Adrenal gland (tissue), 12 donors: Measurements from ENCODE around the gene CFAP73. TPM values are rescaled to one million over a fixed set of nuclear protein-coding genes. Genes with fewer than 3 reads are reported as not detected.

Source experiments
- DNase-seq, 7 donors: peaks; one replicate each; pipeline ENCODE4 v3.0.0-alpha.2; 2019 to 2020
- H3K27ac ChIP-seq, 5 donors: fragments of 200-600 bp; sonication (generic) in 4 of 5; 1 replicate in 3 of 5; 2 replicates in 2 of 5; pipeline versions ENCODE4 v1.5.1 to v1.8.0; 2016 to 2020; ENCODE audit warnings: mild to moderate bottlenecking in 1 of 5
- H3K27me3 ChIP-seq: fragments of 200-600 bp; 2 replicates; pipeline ENCODE4 v1.8.0; 2021
- H3K36me3 ChIP-seq, 2 donors: fragments of 200-600 bp; replicated peaks in 1 of 2; 1 replicate in 1 of 2; 2 replicates in 1 of 2; pipeline versions ENCODE4 v1.5.1 to v1.8.0; 2018 to 2022
- H3K4me1 ChIP-seq, 2 donors: fragments of 200-600 bp; replicated peaks in 1 of 2; 1 replicate in 1 of 2; 2 replicates in 1 of 2; pipeline versions ENCODE4 v1.5.1 to v1.8.0; 2018 to 2021
- H3K4me3 ChIP-seq, 4 donors: fragments of 200-600 bp; sonication (generic) in 3 of 4; one replicate each; pipeline ENCODE4 v1.5.1; 2016 to 2018
- H3K9me3 ChIP-seq, 3 donors: fragments of 200-600 bp; sonication (generic) in 1 of 3; replicated peaks in 1 of 3; 1 replicate in 2 of 3; 2 replicates in 1 of 3; pipeline versions ENCODE4 v1.5.1 to v1.8.0; 2016 to 2021
- CTCF ChIP-seq, 6 experiments: fragments of 450-650 bp in 4 of 6; fragments of 200-600 bp in 2 of 6; sonication (generic) in 1 of 6; IDR thresholded peaks; 1 replicate in 5 of 6; 2 replicates in 1 of 6; pipeline versions ENCODE4 v1.5.1 to v1.8.0; 2016 to 2021; ENCODE audit warnings: antibody characterized with exemption in 6 of 6, mild to moderate bottlenecking in 2 of 6, moderate library complexity in 1 of 6
- POLR2A ChIP-seq, 2 donors: fragments of 450-650 bp; IDR thresholded peaks; one replicate each; pipeline ENCODE4 v1.6.1; 2017; ENCODE audit warnings: antibody characterized with exemption in 2 of 2, mild to moderate bottlenecking in 2 of 2, moderate library complexity in 1 of 2
- WGBS, 4 donors: extraction: QIAGEN DNeasy Blood & Tissue Kit in 2 of 4; methylation state at CpG; one replicate each; pipeline versions ENCODE4 v1.1.5 to v1.1.7; 2013 to 2017; 5-methylcytosine and 5-hydroxymethylcytosine counted together
- intact Hi-C, 2 donors: fragments of 100-400 bp; cut with DNase I; formaldehyde crosslinking; loops; one replicate each; pipeline versions ENCODE4 v1.14.1 to v1.15.0; 2022 to 2023
- polyA plus RNA-seq, 3 donors: library from polyadenylated mRNA; stranded (reverse); fragments of 200-250 nt in 2 of 3; fragments of 350-450 nt in 1 of 3; fragmentation: Illumina TruSeq in 1 of 3; extraction: RNeasy Lipid Tissue Mini Kit (QIAGEN cat#74804) in 1 of 3; gene quantifications; one replicate each; pipeline ENCODE4 v1.2.3, GENCODE V29; 2013 to 2014
- total RNA-seq, 9 donors: library from RNA; depleted of rRNA in 4 of 9; stranded (reverse); fragments of >200 nt in 4 of 9; fragments of 120-200 nt in 1 of 9; fragmentation: NEBNext Ultra II Directional in 1 of 9; extraction: Animal tissue kit (Norgen Biotek cat#: 25700) in 1 of 9; gene quantifications; one replicate each; pipeline versions ENCODE4 v1.1.0 to v1.2.4, GENCODE V29; 2013 to 2023
- donor health status: healthy with polysubstance abuse.
- donor health status: Bipolar disorder and iron deficiency.
- donor health status: DM: yes; HTN: yes; CAD: no.
- donor health status: DM: no; HTN: no; CAD: no.
- donor health status: DM: no; HTN: no; CAD: no.
- donor health status: DM: yes; HTN: yes; CAD: no.

The CFAP73 gene
- total and polyA plus RNA-seq, 12 donors = 0.14 to 0.57 (median 0.24) TPM; not detected in 7

GRCh38 chr12:113155060-113155459 is 5.5 kb downstream of the CFAP73 start:
- 76 to 86% (median 83%) methylated on average over 12 of the region's 12 CpGs for WGBS, 4 donors
- no peak for DNase-seq
- H3K36me3 ChIP-seq = peaks cover 0 to 26% of the 10 kb centered on the region in 2 donors
- no peak for TF ChIP-seq POLR2A (IDR thresholded peaks at IDR 0.05)
- no peak for TF ChIP-seq CTCF (IDR thresholded peaks at IDR 0.05)
- H3K4me3 ChIP-seq = no peak overlapping the region
- intact Hi-C loops = loop anchor here in 1 of 2 donors (5.0 kb wide), 1 partner anchor 108 kb away; no protein-coding TSS in a partner anchor
- no peaks in the 10 kb centered on the region for H3K9me3 ChIP-seq
- no peak overlapping the region for H3K27ac ChIP-seq
- peaks cover 6 to 13% of the 10 kb centered on the region in 2 donors for H3K4me1 ChIP-seq
- H3K27me3 ChIP-seq = no peaks in the 10 kb centered on the region

- Histone ChIP-seq H3K9me3 (no peaks in the 10 kb centered on the region), H3K4me1 (peaks cover 6 to 13% of the 10 kb centered on the region in 2 donors), H3K27me3 (no peaks in the 10 kb centered on the region), H3K36me3 (peaks cover 0 to 30% of the 10 kb centered on the region in 2 donors), H3K27ac (no peak overlapping the region), H3K4me3 (no peak overlapping the region)
- TF ChIP-seq POLR2A (IDR thresholded peaks at IDR 0.05) (no peak), CTCF (IDR thresholded peaks at IDR 0.05) (no peak)
- WGBS, 4 donors = 61 to 74% (median 69%) methylated on average over 7 of the region's 7 CpGs
- intact Hi-C loops = loop anchor here in 1 of 2 donors (5.0 kb wide), 1 partner anchor 108 kb away; no protein-coding TSS in a partner anchor
- DNase-seq = no peak
Measured at GRCh38 chr12:113155646-113156045, 6.1 kb downstream of the CFAP73 start.

GRCh38 chr12:113157218-113157859 is 7.8 kb downstream of the CFAP73 start:
- Histone ChIP-seq H3K4me3 (no peak overlapping the region), H3K36me3 (peaks cover 0 to 41% of the 10 kb centered on the region in 2 donors), H3K27me3 (no peaks in the 10 kb centered on the region), H3K4me1 (peaks cover 6 to 19% of the 10 kb centered on the region in 2 donors), H3K9me3 (no peaks in the 10 kb centered on the region), H3K27ac (no peak overlapping the region)
- TF ChIP-seq POLR2A (IDR thresholded peaks at IDR 0.05) (no peak), CTCF (IDR thresholded peaks at IDR 0.05) (no peak)
- intact Hi-C loops = loop anchor here in 1 of 2 donors (5.0 kb wide), 1 partner anchor 110 kb away; no protein-coding TSS in a partner anchor
- DNase-seq = no peak
- 90 to 96% (median 93%) methylated on average over 8 to 12 of the region's 12 CpGs for whole genome bisulfite sequencing, 4 donors

GRCh38 chr12:113158439-113159203 is 9.1 kb downstream of the CFAP73 start:
- Histone ChIP-seq H3K4me3 (no peak overlapping the region), H3K9me3 (no peaks in the 10 kb centered on the region), H3K27me3 (no peaks in the 10 kb centered on the region), H3K36me3 (peaks cover 0 to 54% of the 10 kb centered on the region in 2 donors), H3K4me1 (peaks cover 0 to 13% of the 10 kb centered on the region in 2 donors), H3K27ac (no peak overlapping the region)
- no peak for DNase-seq
- intact Hi-C loops = loop anchor here in 1 of 2 donors (5.0 kb wide), 1 partner anchor 111 kb away; no protein-coding TSS in a partner anchor
- TF ChIP-seq CTCF (IDR thresholded peaks at IDR 0.05) (no peak), POLR2A (IDR thresholded peaks at IDR 0.05) (no peak)
- 87 to 96% (median 92%) methylated on average over 13 to 26 of the region's 26 CpGs for WGBS, 4 donors
